Measurements from ENCODE around the gene FAIM2.

GRCh38 chr12:49907352-49907751, 3.7 kb upstream of the FAIM2 start:
- TF ChIP-seq, protein P1, sequence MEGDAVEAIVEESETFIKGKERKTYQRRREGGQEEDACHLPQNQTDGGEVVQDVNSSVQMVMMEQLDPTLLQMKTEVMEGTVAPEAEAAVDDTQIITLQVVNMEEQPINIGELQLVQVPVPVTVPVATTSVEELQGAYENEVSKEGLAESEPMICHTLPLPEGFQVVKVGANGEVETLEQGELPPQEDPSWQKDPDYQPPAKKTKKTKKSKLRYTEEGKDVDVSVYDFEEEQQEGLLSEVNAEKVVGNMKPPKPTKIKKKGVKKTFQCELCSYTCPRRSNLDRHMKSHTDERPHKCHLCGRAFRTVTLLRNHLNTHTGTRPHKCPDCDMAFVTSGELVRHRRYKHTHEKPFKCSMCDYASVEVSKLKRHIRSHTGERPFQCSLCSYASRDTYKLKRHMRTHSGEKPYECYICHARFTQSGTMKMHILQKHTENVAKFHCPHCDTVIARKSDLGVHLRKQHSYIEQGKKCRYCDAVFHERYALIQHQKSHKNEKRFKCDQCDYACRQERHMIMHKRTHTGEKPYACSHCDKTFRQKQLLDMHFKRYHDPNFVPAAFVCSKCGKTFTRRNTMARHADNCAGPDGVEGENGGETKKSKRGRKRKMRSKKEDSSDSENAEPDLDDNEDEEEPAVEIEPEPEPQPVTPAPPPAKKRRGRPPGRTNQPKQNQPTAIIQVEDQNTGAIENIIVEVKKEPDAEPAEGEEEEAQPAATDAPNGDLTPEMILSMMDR (IDR thresholded peaks at IDR 0.05): no peak
- no peak for TF ChIP-seq POLR2A (IDR thresholded peaks at IDR 0.05)

All from heart left ventricle (tissue), 13 donors.